SK-N-SH (cell line): ENCODE data around the gene MARK3. TPM values are rescaled to one million over a fixed set of nuclear protein-coding genes. Genes with fewer than 3 reads are reported as not detected.

Experiments
- CTCF ChIA-PET: fragments of 300-600, 350-600 bp; formaldehyde crosslinking; extraction: SDS; loops from one replicate; lab custom pipeline; 2021; lab: Yijun Ruan, JAX
- POLR2A ChIA-PET: fragments of 350-600 bp; sonication (Branson Sonifier 250); formaldehyde crosslinking; extraction: SDS; loops from one replicate; lab custom pipeline; 2020; ENCODE audit warnings: antibody characterized with exemption, inconsistent platforms; lab: Yijun Ruan, JAX
- DNase-seq: peaks from one replicate; pipeline ENCODE4 v3.0.0; 2012
- H2AFZ ChIP-seq: fragments of 200-600 bp; sonication (generic); 2 replicates; pipeline ENCODE4 v1.8.1; 2016; ENCODE audit warnings: antibody characterized with exemption, mild to moderate bottlenecking, low read depth
- H3F3A ChIP-seq: fragments of 200-600 bp; sonication (generic); replicated peaks from 2 replicates; pipeline ENCODE3; 2016; ENCODE audit warnings: antibody characterized with exemption, mild to moderate bottlenecking; ENCODE audit not compliant: insufficient read depth
- H3K27ac ChIP-seq, 2 experiments: fragments of 200-500 bp in 1 of 2; fragments of 200-600 bp in 1 of 2; sonication (Bioruptor generic) in 1 of 2; sonication (generic), shearing (Covaris generic) in 1 of 2; 2 replicates each; pipeline versions ENCODE4 v1.5.1 to v1.6.1; 2014 to 2016; ENCODE audit warnings: low read depth in 2 of 2, inconsistent platforms in 1 of 2, low read length in 1 of 2, mild to moderate bottlenecking in 1 of 2, mixed read lengths in 1 of 2
- H3K27me3 ChIP-seq: fragments of 200-600 bp; sonication (generic), shearing (Covaris generic); 2 replicates; pipeline ENCODE4 v1.6.1; 2016; ENCODE audit warnings: mixed run types; ENCODE audit not compliant: insufficient read depth
- H3K36me3 ChIP-seq, 2 experiments: fragments of 200-500 bp in 1 of 2; fragments of 200-600 bp in 1 of 2; sonication (Bioruptor generic) in 1 of 2; sonication (generic) in 1 of 2; replicated peaks in 1 of 2; 2 replicates each; pipeline versions ENCODE3 to v1.5.1; 2014 to 2016; ENCODE audit warnings: low read length in 1 of 2, mild to moderate bottlenecking in 1 of 2; ENCODE audit not compliant: insufficient read depth in 2 of 2, control insufficient read depth in 1 of 2
- H3K4me1 ChIP-seq, 2 experiments: fragments of 200-500 bp in 1 of 2; fragments of 200-600 bp in 1 of 2; sonication (Bioruptor generic) in 1 of 2; sonication (generic), shearing (Covaris generic) in 1 of 2; 2 replicates each; pipeline versions ENCODE4 v1.5.1 to v1.6.1; 2014 to 2016; ENCODE audit warnings: low read depth in 1 of 2, low read length in 1 of 2, mixed run types in 1 of 2; ENCODE audit not compliant: insufficient read depth in 2 of 2, control insufficient read depth in 1 of 2
- H3K4me2 ChIP-seq: fragments of 200-600 bp; sonication (generic), shearing (Covaris generic); 2 replicates; pipeline ENCODE4 v1.6.1; 2017; ENCODE audit warnings: mixed run types
- H3K4me3 ChIP-seq, 2 experiments: fragments of 200-500 bp in 1 of 2; fragments of 200-600 bp in 1 of 2; sonication (Bioruptor generic) in 1 of 2; sonication (generic), shearing (Covaris generic) in 1 of 2; 2 replicates each; pipeline versions ENCODE4 v1.5.1 to v1.8.1; 2014 to 2016; ENCODE audit warnings: low read depth in 2 of 2, inconsistent platforms in 1 of 2, low read length in 1 of 2, mild to moderate bottlenecking in 1 of 2, mixed read lengths in 1 of 2, moderate library complexity in 1 of 2
- H3K79me2 ChIP-seq: fragments of 200-600 bp; sonication (generic); 2 replicates; pipeline ENCODE4 v1.8.1; 2017; ENCODE audit warnings: mild to moderate bottlenecking; ENCODE audit not compliant: insufficient read depth
- H3K9ac ChIP-seq: fragments of 200-600 bp; sonication (generic); 2 replicates; pipeline ENCODE4 v1.6.1; 2017; ENCODE audit warnings: mixed run types
- H3K9me2 ChIP-seq: fragments of 200-600 bp; sonication (generic); 2 replicates; pipeline ENCODE4 v1.6.1; 2017; ENCODE audit warnings: mixed run types
- H3K9me3 ChIP-seq: fragments of 200-600 bp; sonication (generic); 2 replicates; pipeline ENCODE4 v1.6.1; 2017; ENCODE audit warnings: mixed run types, mild to moderate bottlenecking, moderate library complexity
- H4K20me1 ChIP-seq: fragments of 200-600 bp; sonication (generic); 2 replicates; pipeline ENCODE4 v1.6.1; 2017; ENCODE audit warnings: mild to moderate bottlenecking, mixed run types; ENCODE audit not compliant: insufficient read depth
- CHD2 ChIP-seq: fragments of 150-350 bp; IDR thresholded peaks from 2 replicates; pipeline ENCODE4 v1.6.1; 2018; ENCODE audit warnings: low read length; ENCODE audit not compliant: partially characterized antibody
- ELF1 ChIP-seq: IDR thresholded peaks from 2 replicates; pipeline ENCODE4 v1.4.0; 2012
- EZH2phosphoT487 ChIP-seq: fragments of 200-600 bp; sonication (generic); IDR thresholded peaks from 2 replicates; pipeline ENCODE4 v1.6.1; 2017; ENCODE audit warnings: low read depth, mixed run types, mild to moderate bottlenecking, antibody characterized with exemption, moderate library complexity, borderline replicate concordance
- GABPA ChIP-seq: IDR thresholded peaks from 2 replicates; pipeline ENCODE4 v1.4.0; 2012; ENCODE audit warnings: low read depth, mild to moderate bottlenecking
- GATA2 ChIP-seq: sonication (generic); formaldehyde crosslinking; IDR thresholded peaks from 2 replicates; pipeline ENCODE4 v1.5.0; 2020; ENCODE audit warnings: mild to moderate bottlenecking, missing genetic modification reagents
- JUND ChIP-seq: IDR thresholded peaks from 2 replicates; pipeline ENCODE4 v1.4.0; 2012
- MAX ChIP-seq: IDR thresholded peaks from 2 replicates; pipeline ENCODE4 v1.4.0; 2012; ENCODE audit warnings: low read depth
- MEF2A ChIP-seq: IDR thresholded peaks from 2 replicates; pipeline ENCODE4 v1.4.0; 2012; ENCODE audit warnings: low read depth, borderline replicate concordance
- NRF1 ChIP-seq: IDR thresholded peaks from 2 replicates; pipeline ENCODE4 v1.6.1; 2012; ENCODE audit warnings: low read depth, mild to moderate bottlenecking, low read length
- POLR2AphosphoS5 ChIP-seq: IDR thresholded peaks from 2 replicates; pipeline ENCODE4 v1.6.1; 2012; ENCODE audit warnings: low read depth, low read length
- RCOR1 ChIP-seq: fragments of 150-350 bp; IDR thresholded peaks from 2 replicates; pipeline ENCODE4 v1.6.1; 2017; ENCODE audit warnings: antibody characterized with exemption, low read length
- RXRA ChIP-seq: IDR thresholded peaks from 2 replicates; pipeline ENCODE4 v1.4.0; 2012; ENCODE audit warnings: low read depth, mild to moderate bottlenecking, borderline replicate concordance
- SMC3 ChIP-seq: IDR thresholded peaks from 2 replicates; pipeline ENCODE4 v1.6.1; 2012; ENCODE audit warnings: low read depth, low read length, improper control_type of control experiment
- USF1 ChIP-seq: IDR thresholded peaks from 2 replicates; pipeline ENCODE4 v1.4.0; 2012; ENCODE audit warnings: low read depth, borderline replicate concordance
- YY1 ChIP-seq: IDR thresholded peaks from 2 replicates; pipeline ENCODE4 v1.4.0; 2012; ENCODE audit warnings: low read depth, mild to moderate bottlenecking
- ZBTB33 ChIP-seq: IDR thresholded peaks from 2 replicates; pipeline ENCODE4 v1.4.0; 2012; ENCODE audit warnings: low read depth, borderline replicate concordance
- WGBS: methylation state at CpG from one replicate; pipeline ENCODE4 v1.1.6; 2017; ENCODE audit warnings: low lambda C conversion rate; 5-methylcytosine and 5-hydroxymethylcytosine counted together
- polyA plus RNA-seq, 3 experiments: library from polyadenylated mRNA; depleted of rRNA; stranded (reverse); fragments of >200 nt; gene quantifications; 2 replicates each; pipeline ENCODE4 v1.2.3, GENCODE V29; 2012
- TF ChIP-seq, protein P1 (sequence below): IDR thresholded peaks from 2 replicates; pipeline ENCODE4 v1.6.1; 2012; ENCODE audit warnings: mild to moderate bottlenecking, low read depth, low read length, moderate library complexity
- TF ChIP-seq, protein P2 (sequence below): fragments of 200-600 bp; sonication (generic); IDR thresholded peaks from 2 replicates; pipeline ENCODE4 v1.6.1; 2017; ENCODE audit warnings: antibody characterized with exemption, mild to moderate bottlenecking, moderate library complexity
- TF ChIP-seq, protein P3 (sequence below): fragments of 150-350 bp; IDR thresholded peaks from 2 replicates; pipeline ENCODE4 v1.6.1; 2016; ENCODE audit warnings: mild to moderate bottlenecking, low read depth, low read length

Gene MARK3
- polyA plus RNA-seq, 1 of the 3 experiments (the other 2 are of a cell fraction): 73.4 TPM

DNA sequence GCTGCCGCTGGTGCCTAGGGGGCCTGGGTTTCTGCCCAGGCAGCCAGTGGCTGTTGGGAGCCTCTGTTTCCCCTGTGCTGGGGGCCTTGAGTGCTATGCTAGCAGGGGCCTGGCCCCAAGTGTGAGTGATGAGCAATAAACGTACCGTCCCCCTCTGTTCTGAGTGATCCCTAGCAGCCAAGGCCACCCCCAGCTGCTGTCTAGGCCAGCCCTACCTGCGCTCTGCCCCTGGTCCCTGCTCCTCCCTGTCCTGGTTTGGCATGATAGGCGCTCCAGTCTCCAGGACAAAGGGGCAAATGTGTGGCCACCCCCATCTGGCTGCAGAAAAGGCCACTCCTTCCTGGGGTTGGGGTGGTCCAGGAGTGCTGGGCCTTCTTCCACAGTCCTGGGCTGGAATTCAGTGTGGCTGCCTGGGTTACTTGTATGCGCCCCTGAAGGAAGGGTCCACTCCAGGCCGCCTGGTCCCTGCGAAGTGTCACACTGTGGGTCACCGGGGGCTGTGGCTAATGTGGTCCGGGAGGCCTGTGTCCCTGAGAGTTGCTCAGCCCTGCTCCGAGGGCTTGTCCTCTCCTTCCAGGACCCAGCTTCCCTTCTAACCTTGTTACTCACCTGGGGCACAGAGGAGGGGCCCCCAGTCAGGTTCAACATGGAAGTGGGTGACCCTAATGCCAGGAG lies 150.8 kb downstream of the MARK3 start:
- Histone ChIP-seq H3K9ac (no peak overlapping the region), H4K20me1 (peaks cover 6% of the 10 kb centered on the region; the same call in 1 of the 2 replicates), H3K4me1 (peaks cover 11 to 18% of the 10 kb centered on the region in 2 experiments; a peak in 3 of 4 replicates), H3K79me2 (peaks cover 14% of the 10 kb centered on the region; the same call in 1 of the 2 replicates), H3K9me3 (no peaks in the 10 kb centered on the region), H3K27ac (no peak overlapping the region), H3K36me3 (peaks cover 0 to 27% of the 10 kb centered on the region in 2 experiments), H2AFZ (no peak overlapping the region), H3K9me2 (no peaks in the 10 kb centered on the region), H3K4me3 (no peak overlapping the region), H3F3A (peaks cover 11% of the 10 kb centered on the region), H3K27me3 (no peaks in the 10 kb centered on the region), H3K4me2 (no peak overlapping the region)
- ChIA-PET CTCF (interaction anchor here (2.1 to 5.1 kb wide), 2 partner anchors 11 to 17 kb away, joined by 7 to 31 read pairs; no protein-coding TSS in a partner anchor), POLR2A (interaction anchor here (1.3 kb wide), 1 partner anchor 13 kb away, joined by 3 read pairs; the partner anchor contains the start of gene CKB)
- no peak for DNase-seq
- 90% methylated on average over 9 of the region's 11 CpGs for WGBS
- TF ChIP-seq USF1 (no peak), SMC3 (no peak), RCOR1 (no peak), MAX (no peak), YY1 (no peak), EZH2phosphoT487 (no peak), GATA2 (CRISPR knock-in tag) (no peak), RXRA (no peak), ELF1 (no peak), JUND (no peak), POLR2AphosphoS5 (no peak), CHD2 (no peak), ZBTB33 (no peak), MEF2A (no peak), GABPA (no peak), NRF1 (no peak)
- TF ChIP-seq, protein P1, sequence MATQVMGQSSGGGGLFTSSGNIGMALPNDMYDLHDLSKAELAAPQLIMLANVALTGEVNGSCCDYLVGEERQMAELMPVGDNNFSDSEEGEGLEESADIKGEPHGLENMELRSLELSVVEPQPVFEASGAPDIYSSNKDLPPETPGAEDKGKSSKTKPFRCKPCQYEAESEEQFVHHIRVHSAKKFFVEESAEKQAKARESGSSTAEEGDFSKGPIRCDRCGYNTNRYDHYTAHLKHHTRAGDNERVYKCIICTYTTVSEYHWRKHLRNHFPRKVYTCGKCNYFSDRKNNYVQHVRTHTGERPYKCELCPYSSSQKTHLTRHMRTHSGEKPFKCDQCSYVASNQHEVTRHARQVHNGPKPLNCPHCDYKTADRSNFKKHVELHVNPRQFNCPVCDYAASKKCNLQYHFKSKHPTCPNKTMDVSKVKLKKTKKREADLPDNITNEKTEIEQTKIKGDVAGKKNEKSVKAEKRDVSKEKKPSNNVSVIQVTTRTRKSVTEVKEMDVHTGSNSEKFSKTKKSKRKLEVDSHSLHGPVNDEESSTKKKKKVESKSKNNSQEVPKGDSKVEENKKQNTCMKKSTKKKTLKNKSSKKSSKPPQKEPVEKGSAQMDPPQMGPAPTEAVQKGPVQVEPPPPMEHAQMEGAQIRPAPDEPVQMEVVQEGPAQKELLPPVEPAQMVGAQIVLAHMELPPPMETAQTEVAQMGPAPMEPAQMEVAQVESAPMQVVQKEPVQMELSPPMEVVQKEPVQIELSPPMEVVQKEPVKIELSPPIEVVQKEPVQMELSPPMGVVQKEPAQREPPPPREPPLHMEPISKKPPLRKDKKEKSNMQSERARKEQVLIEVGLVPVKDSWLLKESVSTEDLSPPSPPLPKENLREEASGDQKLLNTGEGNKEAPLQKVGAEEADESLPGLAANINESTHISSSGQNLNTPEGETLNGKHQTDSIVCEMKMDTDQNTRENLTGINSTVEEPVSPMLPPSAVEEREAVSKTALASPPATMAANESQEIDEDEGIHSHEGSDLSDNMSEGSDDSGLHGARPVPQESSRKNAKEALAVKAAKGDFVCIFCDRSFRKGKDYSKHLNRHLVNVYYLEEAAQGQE: no peak
- TF ChIP-seq, protein P2, sequence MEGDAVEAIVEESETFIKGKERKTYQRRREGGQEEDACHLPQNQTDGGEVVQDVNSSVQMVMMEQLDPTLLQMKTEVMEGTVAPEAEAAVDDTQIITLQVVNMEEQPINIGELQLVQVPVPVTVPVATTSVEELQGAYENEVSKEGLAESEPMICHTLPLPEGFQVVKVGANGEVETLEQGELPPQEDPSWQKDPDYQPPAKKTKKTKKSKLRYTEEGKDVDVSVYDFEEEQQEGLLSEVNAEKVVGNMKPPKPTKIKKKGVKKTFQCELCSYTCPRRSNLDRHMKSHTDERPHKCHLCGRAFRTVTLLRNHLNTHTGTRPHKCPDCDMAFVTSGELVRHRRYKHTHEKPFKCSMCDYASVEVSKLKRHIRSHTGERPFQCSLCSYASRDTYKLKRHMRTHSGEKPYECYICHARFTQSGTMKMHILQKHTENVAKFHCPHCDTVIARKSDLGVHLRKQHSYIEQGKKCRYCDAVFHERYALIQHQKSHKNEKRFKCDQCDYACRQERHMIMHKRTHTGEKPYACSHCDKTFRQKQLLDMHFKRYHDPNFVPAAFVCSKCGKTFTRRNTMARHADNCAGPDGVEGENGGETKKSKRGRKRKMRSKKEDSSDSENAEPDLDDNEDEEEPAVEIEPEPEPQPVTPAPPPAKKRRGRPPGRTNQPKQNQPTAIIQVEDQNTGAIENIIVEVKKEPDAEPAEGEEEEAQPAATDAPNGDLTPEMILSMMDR: no peak
- TF ChIP-seq, protein P3, sequence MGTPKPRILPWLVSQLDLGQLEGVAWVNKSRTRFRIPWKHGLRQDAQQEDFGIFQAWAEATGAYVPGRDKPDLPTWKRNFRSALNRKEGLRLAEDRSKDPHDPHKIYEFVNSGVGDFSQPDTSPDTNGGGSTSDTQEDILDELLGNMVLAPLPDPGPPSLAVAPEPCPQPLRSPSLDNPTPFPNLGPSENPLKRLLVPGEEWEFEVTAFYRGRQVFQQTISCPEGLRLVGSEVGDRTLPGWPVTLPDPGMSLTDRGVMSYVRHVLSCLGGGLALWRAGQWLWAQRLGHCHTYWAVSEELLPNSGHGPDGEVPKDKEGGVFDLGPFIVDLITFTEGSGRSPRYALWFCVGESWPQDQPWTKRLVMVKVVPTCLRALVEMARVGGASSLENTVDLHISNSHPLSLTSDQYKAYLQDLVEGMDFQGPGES: no peak
- TF ChIP-seq, all 33 proteins: peak for 0
